ENCODE data around the gene FOXD4L3. TPM values are rescaled to one million over a fixed set of nuclear protein-coding genes. Genes with fewer than 3 reads are reported as not detected.
"Not testable (repeated sequence)": the region's sequence is repeated elsewhere in the genome, so short reads cannot be mapped to it uniquely, and the experiment has no call there.

The FOXD4L3 gene
- total RNA-seq (under 1 TPM in 1 of 2 donors, not detected in 1; 0.17 TPM), polyA plus RNA-seq (ENCODE audit: insufficient read length in 2 of 2) (under 1 TPM; 0.24 to 0.81 TPM)
- long read RNA-seq, donor 1, partial matches to known transcripts = 0 of 1 reads
- long read RNA-seq, donor 1, other reads (novel, unspliced or antisense) = 0 of 1 reads
- long read RNA-seq, donor 2, partial matches to known transcripts = 0 of 1 reads
- long read RNA-seq, donor 2, other reads (novel, unspliced or antisense) = 0 of 1 reads
- long read RNA-seq, donor 3, partial matches to known transcripts = 0 of 1 reads
- long read RNA-seq, donor 3, other reads (novel, unspliced or antisense) = 0 of 1 reads
- long read RNA-seq, donor 4 = 0 reads

DNA sequence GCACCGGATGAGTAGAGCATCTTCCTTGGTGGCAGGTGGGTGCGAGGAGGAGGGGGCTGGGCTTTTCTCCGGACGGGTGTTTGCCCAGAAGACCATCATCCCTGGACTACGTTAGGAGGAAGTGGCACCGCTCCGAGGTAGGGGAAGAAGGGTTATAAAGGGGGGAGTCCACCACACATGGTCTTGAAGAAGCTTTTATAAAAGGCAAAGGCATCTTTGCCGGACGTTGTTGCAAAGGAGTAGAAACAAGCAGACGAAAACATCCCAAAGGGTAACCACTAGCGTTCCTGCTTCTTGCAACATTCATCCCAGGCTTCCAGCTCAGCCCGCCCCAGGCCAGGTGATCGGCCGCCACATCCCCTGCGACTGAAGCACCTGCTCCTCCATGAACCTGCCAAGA lies at the start of gene FOXD4L3:
TSS of gene FOXD4L3 (plus strand) at position 301 of the 400 bp plus-strand sequence. CDS start at position 386, 85 bp downstream.
- not testable (repeated sequence) for H3K27ac ChIP-seq (ENCODE audit: low read depth, low read length); H3K36me3 ChIP-seq (ENCODE audit: control insufficient read depth, insufficient read depth, low read length); DNase-seq (ENCODE audit: low read depth in 4 of 6, low spot score in 6 of 6); H3K4me3 ChIP-seq (ENCODE audit: low read depth, low read length); H3K4me1 ChIP-seq (ENCODE audit: control insufficient read depth, insufficient read depth, low read length); H3K27me3 ChIP-seq (ENCODE audit: control insufficient read depth, insufficient read depth, low read length); H3K9me3 ChIP-seq (ENCODE audit: control insufficient read depth, insufficient read depth, low read length)
- no CpG with 5 or more reads among the region's 15 CpGs for WGBS (ENCODE audit: insufficient coverage)

GRCh38 chr9:68281041-68281440 lies 21.6 kb upstream of the FOXD4L3 start:
- not testable (repeated sequence) for H3K4me1 ChIP-seq (ENCODE audit: control insufficient read depth, insufficient read depth, low read length); H3K27me3 ChIP-seq (ENCODE audit: control insufficient read depth, insufficient read depth, low read length); H3K36me3 ChIP-seq (ENCODE audit: control insufficient read depth, insufficient read depth, low read length); H3K27ac ChIP-seq (ENCODE audit: low read depth, low read length); H3K4me3 ChIP-seq (ENCODE audit: low read depth, low read length); H3K9me3 ChIP-seq (ENCODE audit: control insufficient read depth, insufficient read depth, low read length); DNase-seq (ENCODE audit: low read depth in 4 of 6, low spot score in 6 of 6)
- WGBS (ENCODE audit: insufficient coverage) = no CpG with 5 or more reads among the region's 16 CpGs

DNA sequence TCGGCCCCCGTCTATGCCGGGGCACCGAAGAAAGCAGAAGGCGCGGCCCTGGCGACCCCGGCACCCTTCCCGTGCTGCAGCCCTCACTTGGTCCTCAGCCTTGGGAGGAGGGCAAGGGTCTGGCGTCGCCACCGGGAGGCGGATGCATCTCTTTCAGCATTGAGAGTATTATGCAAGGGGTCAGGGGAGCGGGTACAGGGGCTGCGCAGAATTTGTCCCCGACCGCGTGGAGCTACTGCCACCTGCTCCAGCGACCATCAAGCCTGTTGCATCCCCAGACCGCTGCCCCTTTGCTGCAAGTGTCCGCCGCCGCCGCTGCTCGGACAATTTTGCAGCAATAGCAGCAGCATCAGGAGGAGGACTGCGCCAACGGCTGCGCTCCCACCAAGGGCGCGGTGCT lies 1.1 kb downstream of the FOXD4L3 start:
- H3K9me3 ChIP-seq (ENCODE audit: control insufficient read depth, insufficient read depth, low read length); DNase-seq (ENCODE audit: low read depth in 4 of 6, low spot score in 6 of 6); H3K4me3 ChIP-seq (ENCODE audit: low read depth, low read length); H3K36me3 ChIP-seq (ENCODE audit: control insufficient read depth, insufficient read depth, low read length); H3K27me3 ChIP-seq (ENCODE audit: control insufficient read depth, insufficient read depth, low read length); H3K27ac ChIP-seq (ENCODE audit: low read depth, low read length); H3K4me1 ChIP-seq (ENCODE audit: control insufficient read depth, insufficient read depth, low read length): not testable (repeated sequence)
- no CpG with 5 or more reads among the region's 30 CpGs for WGBS (ENCODE audit: insufficient coverage)

DNA sequence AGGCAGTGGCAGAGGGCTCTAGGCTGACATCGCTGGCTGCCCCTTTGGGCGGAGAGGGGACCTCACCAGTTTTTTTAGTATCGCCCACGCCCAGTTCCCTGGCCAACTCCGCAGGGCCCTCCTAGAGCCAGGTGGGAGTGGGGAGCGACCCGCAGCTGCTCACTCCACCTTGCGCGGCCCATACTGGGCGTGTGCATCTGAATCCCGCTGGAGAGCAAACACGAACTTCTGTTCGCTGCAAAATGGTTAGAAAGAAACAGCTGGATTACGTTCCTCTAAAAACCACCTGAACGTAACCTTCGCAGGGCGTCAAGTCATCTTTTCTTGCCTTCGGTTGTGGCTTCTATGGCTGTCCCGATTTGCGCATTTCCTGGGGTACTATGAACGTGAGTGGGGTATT lies 1.5 kb downstream of the FOXD4L3 start:
- not testable (repeated sequence) for DNase-seq (ENCODE audit: low read depth in 4 of 6, low spot score in 6 of 6); H3K27ac ChIP-seq (ENCODE audit: low read depth, low read length)

GRCh38 chr9:68304777-68305176 lies 2.1 kb downstream of the FOXD4L3 start:
- H3K36me3 ChIP-seq (ENCODE audit: control insufficient read depth, insufficient read depth, low read length); H3K4me1 ChIP-seq (ENCODE audit: control insufficient read depth, insufficient read depth, low read length); DNase-seq (ENCODE audit: low read depth in 4 of 6, low spot score in 6 of 6); H3K27ac ChIP-seq (ENCODE audit: low read depth, low read length); H3K9me3 ChIP-seq (ENCODE audit: control insufficient read depth, insufficient read depth, low read length); H3K4me3 ChIP-seq (ENCODE audit: low read depth, low read length); H3K27me3 ChIP-seq (ENCODE audit: control insufficient read depth, insufficient read depth, low read length): not testable (repeated sequence)
- no CpG with 5 or more reads among the region's 4 CpGs for WGBS (ENCODE audit: insufficient coverage)

More for the DNA sequence above, 1.5 kb downstream of the FOXD4L3 start:
- not testable (repeated sequence) for H3K27me3 ChIP-seq (ENCODE audit: control insufficient read depth, insufficient read depth, low read length); H3K9me3 ChIP-seq (ENCODE audit: control insufficient read depth, insufficient read depth, low read length); H3K4me1 ChIP-seq (ENCODE audit: control insufficient read depth, insufficient read depth, low read length); H3K4me3 ChIP-seq (ENCODE audit: low read depth, low read length); H3K36me3 ChIP-seq (ENCODE audit: control insufficient read depth, insufficient read depth, low read length)
- no CpG with 5 or more reads among the region's 21 CpGs for WGBS (ENCODE audit: insufficient coverage)

- WGBS (ENCODE audit: insufficient coverage) = 0% methylated on average over 1 of the region's 21 CpGs
Observed at GRCh38 chr9:68305680-68306285, 3.1 kb downstream of the FOXD4L3 start.

GRCh38 chr9:68306391-68306964 lies 3.8 kb downstream of the FOXD4L3 start:
- H3K4me1 ChIP-seq (ENCODE audit: control insufficient read depth, insufficient read depth, low read length); H3K9me3 ChIP-seq (ENCODE audit: control insufficient read depth, insufficient read depth, low read length); H3K27me3 ChIP-seq (ENCODE audit: control insufficient read depth, insufficient read depth, low read length); H3K27ac ChIP-seq (ENCODE audit: low read depth, low read length); H3K4me3 ChIP-seq (ENCODE audit: low read depth, low read length); H3K36me3 ChIP-seq (ENCODE audit: control insufficient read depth, insufficient read depth, low read length); DNase-seq (ENCODE audit: low read depth in 4 of 6, low spot score in 6 of 6): not testable (repeated sequence)
- 5% methylated on average over 6 of the region's 37 CpGs for WGBS (ENCODE audit: insufficient coverage)

More at GRCh38 chr9:68305680-68306285, 3.1 kb downstream of the FOXD4L3 start:
- not testable (repeated sequence) for DNase-seq (ENCODE audit: low read depth in 4 of 6, low spot score in 6 of 6); H3K4me3 ChIP-seq (ENCODE audit: low read depth, low read length); H3K9me3 ChIP-seq (ENCODE audit: control insufficient read depth, insufficient read depth, low read length); H3K27ac ChIP-seq (ENCODE audit: low read depth, low read length); H3K4me1 ChIP-seq (ENCODE audit: control insufficient read depth, insufficient read depth, low read length); H3K36me3 ChIP-seq (ENCODE audit: control insufficient read depth, insufficient read depth, low read length); H3K27me3 ChIP-seq (ENCODE audit: control insufficient read depth, insufficient read depth, low read length)

- WGBS (ENCODE audit: insufficient coverage) = no CpG with 5 or more reads among the region's 35 CpGs
- not testable (repeated sequence) for H3K4me1 ChIP-seq (ENCODE audit: control insufficient read depth, insufficient read depth, low read length); H3K36me3 ChIP-seq (ENCODE audit: control insufficient read depth, insufficient read depth, low read length)
Observed at GRCh38 chr9:68307127-68307526, 4.5 kb downstream of the FOXD4L3 start.

GRCh38 chr9:68307654-68308053 lies 5.0 kb downstream of the FOXD4L3 start:
- H3K27ac ChIP-seq (ENCODE audit: low read depth, low read length); H3K4me1 ChIP-seq (ENCODE audit: control insufficient read depth, insufficient read depth, low read length); H3K36me3 ChIP-seq (ENCODE audit: control insufficient read depth, insufficient read depth, low read length); H3K9me3 ChIP-seq (ENCODE audit: control insufficient read depth, insufficient read depth, low read length); H3K27me3 ChIP-seq (ENCODE audit: control insufficient read depth, insufficient read depth, low read length); DNase-seq (ENCODE audit: low read depth in 4 of 6, low spot score in 6 of 6); H3K4me3 ChIP-seq (ENCODE audit: low read depth, low read length): not testable (repeated sequence)
- WGBS (ENCODE audit: insufficient coverage) = 24% methylated on average over 7 of the region's 21 CpGs

More at GRCh38 chr9:68307127-68307526, 4.5 kb downstream of the FOXD4L3 start:
- DNase-seq (ENCODE audit: low read depth in 4 of 6, low spot score in 6 of 6); H3K9me3 ChIP-seq (ENCODE audit: control insufficient read depth, insufficient read depth, low read length); H3K27ac ChIP-seq (ENCODE audit: low read depth, low read length); H3K4me3 ChIP-seq (ENCODE audit: low read depth, low read length); H3K27me3 ChIP-seq (ENCODE audit: control insufficient read depth, insufficient read depth, low read length): not testable (repeated sequence)

GRCh38 chr9:68311208-68311607 lies 8.5 kb downstream of the FOXD4L3 start:
- whole genome bisulfite sequencing (ENCODE audit: insufficient coverage) = no CpG with 5 or more reads among the region's 5 CpGs
- H3K4me3 ChIP-seq (ENCODE audit: low read depth, low read length); H3K27ac ChIP-seq (ENCODE audit: low read depth, low read length); H3K4me1 ChIP-seq (ENCODE audit: control insufficient read depth, insufficient read depth, low read length); H3K9me3 ChIP-seq (ENCODE audit: control insufficient read depth, insufficient read depth, low read length); H3K27me3 ChIP-seq (ENCODE audit: control insufficient read depth, insufficient read depth, low read length); H3K36me3 ChIP-seq (ENCODE audit: control insufficient read depth, insufficient read depth, low read length); DNase-seq (ENCODE audit: low read depth in 4 of 6, low spot score in 6 of 6): not testable (repeated sequence)
